ENCODE measurements around the gene TP53. TPM values are rescaled to one million over a fixed set of nuclear protein-coding genes. Genes with fewer than 3 reads are reported as not detected.

Gene TP53
- total RNA-seq, 4 donors from 2014 or later, result 5.9 to 58.3 (median 30.7) TPM

GRCh38 chr17:7702776-7703175 is 15.5 kb upstream of the TP53 start:
- Histone ChIP-seq H3K4me1 (peaks cover 0 to 17% of the 10 kb centered on the region in 2 donors), H3K27ac (no peak overlapping the region), H3K36me3 (no peaks in the 10 kb centered on the region), H3K27me3 (no peaks in the 10 kb centered on the region), H3K9me3 (no peaks in the 10 kb centered on the region), H3K4me3 (no peak overlapping the region)
- no peak for DNase-seq
- TF ChIP-seq CTCF (IDR thresholded peaks at IDR 0.05) (no peak), POLR2A (IDR thresholded peaks at IDR 0.05) (no peak)
- intact Hi-C loops (cut with DNase I; ENCODE audit: low total_unique reads), result no loop called here

GRCh38 chr17:7701681-7702080 is 14.4 kb upstream of the TP53 start:
- no peak for TF ChIP-seq CTCF (IDR thresholded peaks at IDR 0.05)
- no peak for TF ChIP-seq POLR2A (IDR thresholded peaks at IDR 0.05)
- no peak overlapping the region for H3K27ac ChIP-seq
- intact Hi-C loops (cut with DNase I; ENCODE audit: low total_unique reads), result no loop called here
- no peak for DNase-seq
- no peak overlapping the region for H3K4me3 ChIP-seq
- no peaks in the 10 kb centered on the region for H3K9me3 ChIP-seq
- no peaks in the 10 kb centered on the region for H3K36me3 ChIP-seq
- H3K27me3 ChIP-seq, result no peaks in the 10 kb centered on the region
- H3K4me1 ChIP-seq, result peaks cover 0 to 17% of the 10 kb centered on the region in 2 donors

GRCh38 chr17:7700510-7700909 is 13.2 kb upstream of the TP53 start:
- no peak overlapping the region for H3K4me3 ChIP-seq
- intact Hi-C loops (cut with DNase I; ENCODE audit: low total_unique reads), result no loop called here
- no peak for DNase-seq
- TF ChIP-seq POLR2A (IDR thresholded peaks at IDR 0.05) (no peak), CTCF (IDR thresholded peaks at IDR 0.05) (no peak)
- no peaks in the 10 kb centered on the region for H3K36me3 ChIP-seq
- peaks cover 0 to 17% of the 10 kb centered on the region in 2 donors for H3K4me1 ChIP-seq
- H3K27me3 ChIP-seq, result no peaks in the 10 kb centered on the region
- no peak overlapping the region for H3K27ac ChIP-seq
- H3K9me3 ChIP-seq, result no peaks in the 10 kb centered on the region

GRCh38 chr17:7697828-7698588 is 10.7 kb upstream of the TP53 start:
- DNase-seq, result no peak
- intact Hi-C loops (cut with DNase I; ENCODE audit: low total_unique reads), result no loop called here
- no peak overlapping the region for H3K4me3 ChIP-seq
- H3K27me3 ChIP-seq, result no peaks in the 10 kb centered on the region
- H3K27ac ChIP-seq, result no peak overlapping the region
- H3K4me1 ChIP-seq, result no peaks in the 10 kb centered on the region
- TF ChIP-seq POLR2A (IDR thresholded peaks at IDR 0.05) (no peak), CTCF (IDR thresholded peaks at IDR 0.05) (no peak)
- no peaks in the 10 kb centered on the region for H3K36me3 ChIP-seq
- H3K9me3 ChIP-seq, result no peaks in the 10 kb centered on the region

- intact Hi-C loops (cut with DNase I; ENCODE audit: low total_unique reads), result no loop called here
- no peak overlapping the region for H3K4me3 ChIP-seq
- no peaks in the 10 kb centered on the region for H3K27me3 ChIP-seq
- H3K4me1 ChIP-seq, result no peaks in the 10 kb centered on the region
- H3K27ac ChIP-seq, result no peak overlapping the region
- TF ChIP-seq CTCF (IDR thresholded peaks at IDR 0.05), result no peak
- TF ChIP-seq POLR2A (IDR thresholded peaks at IDR 0.05), result no peak
- no peak for DNase-seq
- H3K9me3 ChIP-seq, result no peaks in the 10 kb centered on the region
- no peaks in the 10 kb centered on the region for H3K36me3 ChIP-seq
Observed at GRCh38 chr17:7695586-7695985, 8.3 kb upstream of the TP53 start.

Measured in uterus (tissue), 4 donors.